ENCODE measurements around the gene GABBR2.

Gene GABBR2

DNA sequence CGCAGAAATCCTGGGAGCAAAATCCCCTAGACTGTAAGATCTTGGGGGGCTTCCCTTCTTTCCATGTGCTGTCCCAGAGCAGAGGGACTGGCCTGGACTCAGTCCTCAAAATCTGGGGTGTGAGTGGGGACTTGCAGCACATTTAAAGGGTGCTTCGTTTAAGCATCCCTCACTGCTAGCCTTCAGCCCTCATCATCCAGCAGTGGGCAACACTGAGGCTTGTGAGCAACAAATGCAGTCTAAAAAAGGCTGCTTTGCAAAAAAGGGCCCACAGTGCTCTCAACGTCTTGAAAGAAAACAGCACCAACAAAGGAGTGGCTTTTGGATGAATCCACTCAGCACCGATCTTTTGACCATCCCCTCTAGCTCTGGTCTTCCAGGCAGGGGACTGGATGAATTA is 325.0 kb downstream of the GABBR2 start:
- DNase-seq, result no peak

DNA sequence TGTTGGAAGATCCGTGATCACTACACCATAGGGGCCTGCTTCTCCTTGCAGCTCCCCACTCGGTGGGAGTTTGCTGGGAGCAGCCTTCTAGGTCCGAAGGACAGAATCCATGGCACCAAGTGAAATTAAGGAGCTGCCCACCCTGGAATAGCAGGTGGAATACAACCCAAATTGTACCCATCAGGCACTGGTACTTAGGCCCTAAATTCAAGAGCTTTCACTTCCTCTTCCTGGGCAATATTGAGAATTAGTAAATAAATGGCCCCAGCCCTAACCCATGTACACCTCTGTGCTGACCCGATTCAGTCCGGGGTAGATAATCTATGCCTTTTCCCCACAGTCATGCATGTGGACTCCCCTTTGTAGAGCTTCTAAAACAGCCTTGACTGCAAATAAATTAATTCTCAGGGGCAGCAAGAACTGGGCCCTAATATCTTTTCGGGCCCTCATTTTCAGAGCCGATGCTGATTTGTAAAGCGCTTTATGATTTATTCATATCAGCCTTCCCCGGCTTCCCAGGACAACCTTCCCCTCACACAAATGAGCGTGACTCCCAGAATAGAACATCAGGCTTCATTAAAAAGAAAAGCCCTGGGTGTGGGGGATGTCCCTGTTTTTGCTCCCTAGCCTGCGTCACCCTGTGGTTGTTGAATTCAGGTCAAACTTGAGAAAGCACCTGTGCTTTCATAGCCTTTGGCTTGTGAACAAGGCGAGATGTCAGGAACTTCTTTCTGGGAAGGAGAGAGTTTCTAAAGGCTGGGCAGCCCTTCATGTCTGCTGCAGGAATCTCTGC is 327.2 kb downstream of the GABBR2 start:
- DNase-seq, result no peak

DNA sequence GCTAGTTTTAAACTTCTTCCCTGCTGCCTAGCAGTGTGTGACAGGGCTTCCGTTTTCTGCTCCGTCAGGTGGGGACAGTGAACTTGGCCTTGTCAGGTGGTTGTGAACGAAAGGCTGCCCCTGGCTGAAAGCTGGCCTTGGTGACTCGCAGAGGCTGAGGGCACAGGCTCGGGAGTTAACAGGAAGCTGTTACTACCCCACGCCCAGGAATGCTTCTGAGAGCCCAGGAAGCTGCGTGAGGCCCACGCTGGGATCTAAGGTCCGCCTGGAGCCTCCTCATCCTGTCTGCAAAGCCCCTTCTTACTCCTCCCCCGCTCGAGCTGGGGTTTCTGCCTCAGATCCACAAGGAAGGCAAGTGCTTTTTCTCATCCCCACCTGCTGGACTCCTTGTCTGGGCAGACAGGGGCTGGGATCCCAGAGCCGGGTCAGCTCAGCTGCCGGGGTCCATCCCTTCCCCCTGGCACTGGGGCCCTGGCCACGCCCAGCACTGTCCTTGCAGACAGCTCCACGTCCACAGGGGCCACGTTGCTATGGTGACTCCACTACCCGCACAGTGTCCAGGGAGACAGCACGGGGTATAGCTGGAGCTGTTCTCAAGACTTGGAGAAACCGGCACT is 328.6 kb downstream of the GABBR2 start:
- DNase-seq, result no peak

DNA sequence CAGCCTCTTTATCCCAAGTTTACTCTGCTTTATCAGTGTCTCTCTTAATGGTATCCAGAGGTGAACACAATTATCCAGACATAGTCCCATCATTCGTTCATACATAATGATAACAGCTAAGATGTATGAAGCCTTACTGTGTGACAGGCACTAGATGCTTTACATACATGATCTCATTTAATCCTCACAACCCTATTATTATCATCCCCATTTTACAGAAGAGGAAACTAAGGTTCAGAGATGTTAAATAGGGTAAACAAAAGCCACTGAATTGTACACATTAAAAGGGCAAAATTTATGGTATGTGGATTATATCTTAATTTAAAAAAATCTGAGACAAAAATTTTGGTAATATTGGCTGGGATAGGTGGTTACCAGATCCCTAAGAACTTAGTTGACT is 329.2 kb downstream of the GABBR2 start:
- DNase-seq, result no peak

DNA sequence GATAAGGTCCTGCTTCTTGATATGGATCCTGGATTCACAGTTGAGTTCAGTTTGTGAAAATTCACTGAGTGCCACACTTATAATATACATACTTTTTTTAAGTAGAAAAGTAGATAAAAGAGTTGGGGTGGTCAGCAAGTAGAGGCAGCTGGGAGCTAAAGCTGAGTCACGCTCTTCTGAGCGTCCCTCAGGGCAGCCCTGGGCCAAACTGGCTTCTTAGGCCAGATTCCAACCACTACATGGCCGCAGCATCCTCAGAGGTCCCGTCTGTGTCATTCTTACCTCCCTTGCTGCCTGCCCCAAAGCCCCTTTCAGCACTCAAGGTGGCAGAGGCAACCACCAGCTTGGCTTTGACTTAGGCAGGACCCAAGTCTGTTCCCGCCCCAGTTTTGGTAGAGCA is 329.9 kb downstream of the GABBR2 start:
- no peak for DNase-seq

DNA sequence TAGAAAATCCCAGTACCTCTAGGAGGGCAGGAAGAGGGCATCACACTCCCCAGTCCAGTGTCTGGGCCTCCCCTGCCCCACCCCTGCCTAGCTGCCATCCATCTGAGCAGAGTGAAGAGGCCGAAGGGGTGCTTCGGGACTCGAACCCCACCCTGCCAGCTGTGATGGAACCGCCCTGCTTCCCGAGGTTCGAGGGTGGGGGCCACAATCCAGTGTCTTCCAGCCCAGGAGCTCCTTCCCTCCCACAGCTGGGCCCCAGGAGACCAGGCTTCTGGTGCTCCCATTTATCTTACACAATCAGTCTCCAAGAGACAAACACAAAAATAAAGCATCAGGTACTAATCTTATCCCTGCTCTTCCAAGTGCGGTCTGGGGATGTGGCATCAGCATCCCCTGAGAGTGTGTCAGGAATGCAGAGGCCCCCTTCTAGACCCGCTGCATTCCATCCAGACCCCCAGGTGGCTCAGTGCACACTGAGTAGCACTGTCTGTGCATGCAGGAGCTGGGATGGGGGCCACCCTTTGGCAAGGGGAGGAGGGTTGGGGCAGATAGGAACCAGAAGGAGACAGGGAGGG is 330.4 kb downstream of the GABBR2 start:
- no peak for DNase-seq

DNA sequence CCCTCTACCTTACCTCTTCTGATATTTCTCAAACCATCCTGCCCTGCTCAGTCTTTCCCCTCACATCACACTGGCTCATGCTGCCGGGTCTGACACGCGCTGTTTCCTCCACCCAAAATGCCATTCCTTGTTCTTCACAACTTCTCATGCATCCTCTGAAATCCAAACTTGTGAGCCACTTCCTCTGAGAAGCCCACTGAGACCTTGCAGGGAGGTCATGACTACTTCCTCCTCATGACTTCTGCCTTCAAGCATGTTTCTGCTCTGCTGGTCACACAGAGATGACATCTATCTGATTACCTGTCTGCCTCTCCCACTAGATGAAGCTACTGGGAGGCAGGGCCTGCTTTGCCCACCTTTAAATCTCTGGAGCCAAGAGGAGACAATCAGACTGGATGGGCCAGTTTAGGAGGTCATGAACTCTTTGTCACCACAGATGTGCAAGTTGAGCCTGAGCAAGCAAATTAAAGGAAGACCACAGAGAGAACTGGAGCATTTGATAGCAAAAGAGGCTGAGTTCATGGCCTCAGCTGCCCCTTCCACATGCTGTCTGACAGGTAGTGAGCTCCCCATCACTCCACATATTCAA is 333.5 kb downstream of the GABBR2 start:
- DNase-seq, result no peak

DNA sequence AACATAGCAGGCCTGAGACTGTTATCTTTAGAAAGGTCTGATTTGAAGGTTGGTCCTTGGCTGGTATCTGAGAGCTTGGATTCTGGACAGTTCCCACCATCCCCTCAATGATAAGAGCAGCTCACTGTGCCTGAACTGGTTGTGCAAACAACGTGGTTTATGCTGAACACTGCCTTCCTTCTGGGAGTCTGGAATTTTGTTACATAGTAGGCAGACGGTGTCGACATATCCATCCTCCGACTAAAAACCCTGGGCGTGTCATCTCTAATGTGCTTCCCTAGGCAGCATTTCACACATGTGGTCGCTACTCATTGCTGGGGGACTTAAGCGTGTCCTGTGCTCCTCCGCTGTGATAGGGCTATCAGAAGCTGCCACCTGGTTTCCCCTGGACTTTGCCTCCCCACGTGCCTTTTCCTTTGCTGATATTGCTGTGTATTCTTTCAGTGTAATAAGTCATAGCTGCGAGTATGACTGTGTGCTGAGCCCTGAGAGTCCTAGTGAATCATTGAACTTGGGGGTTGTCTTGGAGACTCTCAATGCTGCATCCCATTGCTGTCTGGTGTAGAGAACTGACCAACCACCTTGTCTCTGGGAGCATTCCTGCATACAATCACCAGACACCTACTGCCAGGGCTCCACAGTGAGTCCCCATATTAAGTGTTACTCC is 334.2 kb downstream of the GABBR2 start:
- DNase-seq, result no peak

DNA sequence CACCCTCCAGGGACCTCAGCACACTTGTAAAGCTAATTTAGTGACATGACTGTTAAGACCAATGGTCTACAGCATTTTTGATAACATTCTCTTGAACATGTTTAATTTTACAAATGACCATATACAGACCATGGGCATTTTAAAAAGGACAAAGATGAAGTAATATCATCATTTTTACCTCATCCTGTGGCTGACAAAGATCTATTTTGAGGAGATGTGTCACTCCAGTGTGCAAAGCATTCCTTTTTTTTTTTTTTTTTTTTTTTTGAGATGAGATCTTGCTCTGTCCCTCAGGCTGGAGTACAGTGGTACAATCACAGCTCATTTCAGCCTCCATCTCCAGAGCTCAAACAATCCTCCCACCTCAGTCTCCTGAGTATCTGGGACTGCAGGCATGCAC is 335.1 kb downstream of the GABBR2 start:
- DNase-seq, result no peak

DNA sequence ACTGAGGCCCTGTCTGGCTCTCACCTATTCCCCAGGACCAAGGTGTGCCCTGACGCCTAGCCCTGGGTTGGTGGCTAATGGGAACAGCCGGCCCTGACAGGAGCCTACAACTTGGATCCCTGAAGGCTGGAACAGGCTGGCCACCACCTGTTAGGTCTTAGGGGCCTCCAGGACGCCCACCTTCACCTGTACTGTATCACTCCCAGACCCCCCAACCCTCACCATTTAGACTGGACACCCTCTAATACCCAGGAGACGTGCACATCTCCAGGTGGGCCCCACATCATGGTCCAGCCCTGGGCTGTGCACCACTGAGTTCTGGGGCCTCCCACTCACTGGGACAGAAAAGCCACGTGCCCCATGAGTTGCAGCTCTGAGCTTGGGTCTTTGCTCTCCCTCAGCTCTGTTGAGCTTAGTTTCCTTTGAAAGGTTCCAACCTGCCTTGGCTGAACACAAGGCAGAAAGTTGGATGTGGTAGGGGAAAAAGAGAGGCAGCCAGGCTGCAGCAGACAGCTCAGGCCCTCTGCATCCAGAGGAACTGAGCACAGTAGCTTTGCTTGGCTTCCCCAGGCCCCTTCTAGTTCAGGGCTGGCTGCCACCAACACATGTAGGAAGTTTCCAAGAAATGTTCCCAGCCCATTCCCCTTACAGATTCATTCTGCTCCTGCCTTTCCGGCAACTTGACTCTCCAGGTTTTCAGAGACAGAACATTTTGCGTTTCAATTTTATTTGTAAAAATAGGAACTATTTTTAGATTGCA is 336.5 kb downstream of the GABBR2 start:
- no peak for DNase-seq

DNA sequence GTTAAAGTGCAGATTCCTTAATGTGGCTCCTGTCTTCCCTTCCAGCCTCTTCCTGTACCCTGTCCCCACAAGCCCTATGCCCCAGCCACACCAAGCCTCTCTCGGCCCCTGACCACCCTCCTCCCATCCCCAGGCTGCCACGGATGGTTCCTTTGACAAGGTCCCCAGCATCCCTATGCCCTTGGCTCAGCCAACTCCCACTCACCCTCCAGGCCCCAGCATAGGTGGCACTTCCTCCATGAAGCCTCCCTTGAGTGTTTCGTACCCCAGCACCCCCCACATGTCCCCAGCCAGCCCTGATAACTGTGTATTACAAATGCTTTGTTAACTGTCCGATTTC is 337.8 kb downstream of the GABBR2 start:
- DNase-seq, result no peak

DNA sequence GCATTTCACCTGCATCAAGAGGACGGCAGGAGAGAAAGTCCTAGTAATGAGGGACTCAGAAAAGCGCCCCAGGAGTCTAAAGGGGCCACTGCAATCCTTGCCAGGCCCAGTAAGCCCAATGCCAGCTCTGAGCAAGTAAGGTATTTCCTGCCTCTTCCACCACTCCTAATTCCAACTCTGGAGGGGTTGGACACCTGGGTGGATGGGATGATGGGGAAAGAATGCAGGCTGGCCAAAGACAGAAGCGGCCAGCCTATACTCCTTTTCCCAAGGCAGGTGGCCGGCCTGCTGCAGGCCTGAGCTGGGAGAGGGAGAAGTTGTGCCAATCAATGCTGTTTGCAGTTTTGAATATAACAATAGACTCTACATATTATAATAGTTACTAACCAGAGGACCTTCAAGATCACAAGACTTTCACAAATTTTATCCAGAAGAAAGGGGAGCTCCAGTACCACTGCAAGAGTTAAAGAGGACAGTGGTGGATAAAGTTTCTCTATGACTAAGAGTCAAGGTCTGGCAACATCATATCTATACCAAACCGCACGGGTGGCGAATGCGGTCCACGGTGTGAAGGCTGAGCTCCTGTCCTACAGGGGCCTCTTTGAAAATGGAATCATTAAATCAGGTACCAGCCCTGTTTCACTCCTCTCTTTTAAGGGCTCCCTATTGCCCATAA is 338.3 kb downstream of the GABBR2 start:
- no peak for DNase-seq

DNA sequence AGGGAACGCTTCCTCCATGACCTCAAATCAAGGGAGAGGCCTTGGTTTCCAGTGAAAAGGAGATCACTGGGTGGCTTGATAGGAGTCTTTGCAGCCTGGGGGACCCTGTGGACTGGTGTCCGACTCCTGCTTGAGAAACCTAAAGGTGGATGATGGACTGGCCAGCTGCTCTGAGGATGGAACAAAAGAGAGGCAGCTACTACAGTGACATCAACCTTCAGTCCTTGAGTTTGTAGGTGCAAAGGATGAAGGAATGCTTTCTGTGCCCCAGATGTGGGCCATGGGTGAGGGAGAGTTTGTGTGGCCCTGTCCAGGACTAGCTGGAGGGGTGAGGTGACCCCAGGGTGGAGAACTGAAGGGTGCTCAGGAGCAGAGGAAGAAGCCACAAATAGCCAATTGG is 338.8 kb downstream of the GABBR2 start:
- no peak for DNase-seq

DNA sequence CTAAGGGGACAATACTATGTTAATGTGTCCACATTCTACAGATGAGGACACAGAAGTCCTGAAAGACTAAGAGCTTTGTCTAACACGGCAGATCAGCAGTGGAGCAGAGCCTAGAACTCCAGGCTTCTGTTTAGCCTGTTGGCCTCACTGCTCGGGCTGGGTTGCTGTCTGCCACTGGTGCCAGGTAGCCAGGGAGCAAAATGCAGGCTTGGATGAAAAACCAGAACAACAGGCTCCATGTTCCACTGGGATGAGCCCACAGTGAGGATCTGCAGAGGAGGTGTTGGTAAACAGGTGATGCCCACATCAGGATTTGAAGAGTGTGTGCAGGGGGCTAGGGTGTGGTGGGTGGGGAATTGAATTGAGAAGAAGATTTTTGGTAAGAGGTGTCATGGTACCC is 339.3 kb downstream of the GABBR2 start:
- no peak for DNase-seq

DNA sequence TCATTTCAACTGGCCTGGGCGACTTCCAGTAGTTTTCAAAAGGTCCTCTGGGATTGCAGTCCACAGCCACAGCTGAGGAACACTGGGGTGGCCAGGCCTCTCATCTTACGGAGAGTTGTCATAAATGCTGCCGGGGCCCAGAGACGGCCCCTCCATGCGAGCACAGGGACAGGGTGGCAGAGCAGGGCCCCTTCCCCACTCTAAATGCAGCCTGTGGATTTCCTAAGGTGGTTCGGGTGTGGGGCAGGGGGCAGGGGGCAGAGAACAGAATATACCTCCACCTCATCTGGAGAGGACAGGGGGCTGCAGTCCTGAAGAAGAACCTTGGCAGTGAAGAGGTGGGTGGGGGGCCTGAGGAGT is 339.7 kb downstream of the GABBR2 start:
- no peak for DNase-seq

DNA sequence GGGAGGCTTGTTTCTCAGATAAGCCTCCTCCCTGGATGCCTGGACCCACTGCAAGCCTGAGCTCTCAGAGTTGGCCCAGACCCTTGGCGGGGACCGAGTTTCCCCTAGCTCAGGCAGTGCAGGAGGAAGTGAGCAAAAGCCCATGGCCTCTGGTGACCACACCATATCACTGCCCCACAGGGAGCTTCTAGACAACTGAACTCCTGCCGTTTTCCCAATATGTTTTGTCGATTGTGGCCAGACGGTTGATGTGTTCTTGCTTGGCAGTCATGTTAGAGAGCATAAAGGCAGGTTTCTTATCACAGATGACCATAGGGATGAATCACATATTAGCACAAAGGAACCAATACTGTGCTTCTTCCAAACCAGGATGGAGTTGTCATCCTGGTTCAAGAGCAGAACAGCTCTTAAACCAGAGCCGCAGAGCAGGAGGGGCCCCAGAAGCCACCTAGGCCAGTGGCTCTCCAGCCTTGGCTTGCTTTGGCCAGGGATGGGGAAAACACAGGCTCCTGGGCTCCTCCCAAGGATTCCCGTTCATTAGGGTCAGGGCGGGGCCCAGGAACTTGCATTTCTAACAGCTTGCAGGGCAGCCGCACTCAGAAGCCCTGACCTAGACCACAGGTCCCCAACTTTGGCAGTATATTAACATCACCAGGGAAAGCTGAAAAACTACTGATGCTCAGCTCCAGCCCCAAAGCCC is 340.2 kb downstream of the GABBR2 start:
- no peak for DNase-seq

DNA sequence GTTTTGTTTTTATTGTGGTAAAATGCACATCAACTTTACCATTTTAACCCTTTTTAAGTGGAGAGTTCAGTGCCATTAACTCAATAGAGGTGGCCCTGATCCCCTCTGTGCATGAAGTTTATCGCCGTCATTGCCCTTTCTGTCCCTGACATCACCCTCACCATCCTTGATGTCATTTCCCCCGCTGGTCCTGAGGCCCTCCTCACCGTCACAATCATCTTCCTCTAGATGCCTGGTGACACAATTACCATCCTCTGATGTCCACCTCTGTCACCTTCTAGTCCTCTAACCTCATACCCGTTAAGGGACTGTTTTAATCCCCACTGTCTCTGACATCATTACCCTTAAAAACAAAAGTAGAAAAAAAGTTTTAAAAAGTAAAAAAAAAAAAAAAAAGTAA is 340.8 kb downstream of the GABBR2 start:
- DNase-seq, result no peak

DNA sequence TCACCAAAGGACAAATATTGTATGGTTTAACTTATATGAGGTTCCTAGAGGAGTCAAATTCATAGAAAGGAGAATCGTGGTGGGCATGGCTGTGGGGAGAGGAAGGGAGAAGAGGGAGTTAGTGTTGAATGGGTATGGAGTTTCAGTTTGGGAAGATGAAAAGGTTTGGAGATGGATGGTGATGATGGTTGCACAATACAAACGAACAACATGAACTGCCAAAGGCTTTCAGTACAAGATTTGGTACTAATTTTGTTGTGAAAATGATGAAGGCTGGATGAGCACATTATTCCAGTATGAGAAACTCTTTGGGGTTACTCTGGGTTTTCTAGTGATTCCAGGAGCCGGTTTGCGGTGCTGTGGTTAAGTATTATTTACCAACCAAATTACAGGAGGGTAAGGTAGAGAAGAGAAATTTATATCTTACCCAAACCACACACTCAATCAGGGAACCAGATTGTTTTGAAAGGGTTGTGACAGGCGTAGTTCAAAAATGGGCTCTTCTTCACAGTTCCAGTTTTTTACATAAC is 341.3 kb downstream of the GABBR2 start:
- DNase-seq, result no peak

DNA sequence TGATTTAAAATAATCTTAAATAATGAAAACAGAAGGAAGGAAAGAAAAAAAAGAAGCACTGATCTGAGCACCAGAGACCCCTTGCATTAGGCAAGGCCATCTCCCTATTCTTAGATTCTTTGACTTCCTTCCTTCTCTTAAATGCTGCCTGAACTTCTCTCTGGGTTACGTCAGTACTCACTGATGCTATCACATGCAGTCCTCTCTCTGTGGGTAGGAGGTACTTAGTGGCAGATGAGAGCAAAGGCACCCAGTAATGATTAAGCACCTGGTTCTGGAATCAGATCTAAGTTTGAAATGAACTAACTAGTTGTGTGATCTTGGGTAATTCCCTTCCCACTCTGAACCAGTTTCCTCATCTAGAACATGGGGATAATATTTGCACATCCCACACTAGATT is 343.0 kb downstream of the GABBR2 start:
- no peak for DNase-seq

DNA sequence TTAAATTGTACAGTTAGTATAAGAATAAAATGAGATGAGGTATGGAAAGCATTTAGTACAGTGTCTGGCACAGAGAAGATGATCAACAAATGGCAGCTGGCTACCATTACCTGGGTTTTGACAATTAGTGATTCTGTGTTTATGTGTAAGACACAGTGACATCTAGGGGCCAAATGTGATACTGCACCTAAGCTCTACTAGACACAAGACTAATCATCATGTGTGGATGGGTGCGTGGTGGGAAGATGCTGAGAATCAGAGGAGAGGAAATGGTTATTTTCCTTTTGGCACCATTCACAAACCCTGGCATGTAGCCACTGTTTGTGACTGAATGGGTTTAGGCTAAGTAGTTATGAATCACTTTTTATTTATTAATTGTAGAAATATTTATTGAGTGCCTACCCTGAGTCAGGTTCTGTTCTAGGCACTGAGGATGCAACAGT is 343.5 kb downstream of the GABBR2 start:
- DNase-seq, result no peak

DNA sequence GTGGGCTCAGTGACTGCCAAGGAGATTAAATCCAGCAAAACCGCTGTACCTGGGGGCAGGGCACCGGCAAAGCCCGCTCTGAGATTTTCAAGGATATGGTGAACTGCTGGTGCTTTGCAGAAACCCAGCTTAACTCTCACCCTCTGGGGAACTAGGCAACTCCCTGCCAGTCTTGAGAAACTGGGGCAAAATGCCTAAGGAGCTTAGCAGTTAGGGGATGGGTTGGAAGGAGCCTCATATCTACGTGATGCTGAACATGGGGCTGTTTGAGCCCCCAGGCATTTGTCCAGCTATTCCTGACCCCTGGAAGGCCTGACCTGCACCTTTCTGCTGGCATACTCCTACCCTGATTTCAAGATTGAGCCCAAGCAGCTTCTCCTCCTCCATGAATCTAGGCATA is 344.6 kb downstream of the GABBR2 start:
- no peak for DNase-seq
